K562 treated with DMSO at 1 percent for 12 hours (cell line): ENCODE results near the gene CCNQ. TPM values are rescaled to one million over a fixed set of nuclear protein-coding genes. Genes with fewer than 3 reads are reported as not detected.

Source experiments
- total RNA-seq: library from RNA; unstranded; fragments of 300-600 nt; gene quantifications from 2 replicates; pipeline ENCODE4 v1.2.3, GENCODE V29; 2022; ENCODE audit not compliant: insufficient read depth

Gene CCNQ
- total RNA-seq: 35.3 and 39.6 TPM in 2 replicates

GRCh38 chrX:153598541-153599191 is at the start of gene CCNQ:
Gene CCNQ, minus strand, starts transcription at chrX:153599139. Its CDS starts 66 bp downstream, at chrX:153599073.

GRCh38 chrX:153646620-153647373 is 47.9 kb upstream of the CCNQ start, which contains the start of gene DUSP9:
Gene DUSP9, plus strand, starts transcription at chrX:153647203. Its CDS starts 751 bp downstream, at chrX:153647954.

Other genes with a start within 250 kb of the CCNQ start
- gene PNMA6E, start 197.8 kb downstream of the CCNQ start, total RNA-seq: not detected in 2 replicates
- gene ZFP92, start 187.7 kb downstream of the CCNQ start, total RNA-seq: 0.97 and 4.2 TPM in 2 replicates
- 1.4 and 5.5 TPM in 2 replicates for gene TREX2, start 153.1 kb downstream of the CCNQ start, total RNA-seq
- 42.5 and 50.5 TPM in 2 replicates for gene HAUS7, start 128.6 kb downstream of the CCNQ start, total RNA-seq
- gene BGN, start 104.2 kb downstream of the CCNQ start, total RNA-seq: not detected in 2 replicates
- not detected in 2 replicates for gene ATP2B3, start 81.5 kb downstream of the CCNQ start, total RNA-seq
- gene DUSP9, start 48.1 kb upstream of the CCNQ start, total RNA-seq: 2.4 and 2.9 TPM in 2 replicates
- 2.1 and 4.4 TPM in 2 replicates for gene PNCK, start 74.7 kb upstream of the CCNQ start, total RNA-seq
- gene SLC6A8, start 88.8 kb upstream of the CCNQ start, total RNA-seq: 21.3 and 43.0 TPM in 2 replicates
- 188 and 202 TPM in 2 replicates for gene BCAP31, start 125.2 kb upstream of the CCNQ start, total RNA-seq
- 21.1 and 38.3 TPM in 2 replicates for gene ABCD1, start 125.7 kb upstream of the CCNQ start, total RNA-seq
- not detected in 2 replicates for gene PLXNB3, start 165.1 kb upstream of the CCNQ start, total RNA-seq
- gene SRPK3, start 181.9 kb upstream of the CCNQ start, total RNA-seq: 0.15 TPM in 1 of 2 replicates, not detected in the other
- 63.6 and 66.3 TPM in 2 replicates for gene IDH3G, start 195.2 kb upstream of the CCNQ start, total RNA-seq
- gene SSR4, start 195.5 kb upstream of the CCNQ start, total RNA-seq: 679 and 1,009 TPM in 2 replicates
- not detected in 2 replicates for gene PDZD4, start 231.4 kb upstream of the CCNQ start, total RNA-seq